ENCODE data around the gene EXOC6B. TPM values are rescaled to one million over a fixed set of nuclear protein-coding genes. Genes with fewer than 3 reads are reported as not detected.
A peak's percentile ranks its signal among the peaks of the same experiment; 100 is the strongest.

EXOC6B gene
- total RNA-seq, 3 donors from 2014 or later, result 32.2 to 49.2 (median 37.0) TPM

DNA sequence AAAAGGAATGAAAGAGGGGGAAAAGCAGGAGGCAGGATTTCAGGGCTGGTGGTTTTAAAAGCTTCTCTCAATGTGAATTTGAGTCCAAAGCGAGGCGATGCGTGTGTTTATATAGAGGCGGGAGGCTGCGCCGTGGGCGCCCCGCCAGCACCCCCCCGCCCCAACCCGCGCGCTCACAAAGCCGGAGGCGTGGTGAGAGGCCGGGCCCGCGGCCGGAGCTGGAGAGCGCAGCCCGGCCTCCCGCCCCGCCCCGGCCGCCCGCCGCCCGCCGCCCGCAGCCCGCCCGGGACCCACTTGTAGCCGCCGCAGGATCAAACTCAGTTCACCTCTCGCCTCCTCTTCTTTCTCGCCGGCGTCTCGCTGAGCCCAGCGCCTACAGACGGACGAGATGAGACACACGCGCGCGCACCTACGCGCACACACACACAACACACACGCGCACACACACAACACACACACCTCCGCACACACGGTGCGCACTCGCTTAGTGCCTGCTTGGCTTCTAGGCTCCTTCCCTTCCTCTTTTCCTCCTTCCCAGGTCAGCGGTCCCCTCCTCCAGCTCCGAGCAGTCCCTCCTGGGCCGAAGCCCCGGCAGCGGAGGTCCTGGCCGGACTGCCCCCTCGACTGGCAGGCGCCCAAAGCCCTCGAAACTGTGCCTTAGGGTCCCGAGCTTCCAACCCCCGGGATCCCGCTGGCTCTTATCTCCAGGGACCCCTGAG lies 676.8 kb downstream of the EXOC6B start:
- H3K36me3 ChIP-seq, result no peaks in the 10 kb centered on the region
- no peak for TF ChIP-seq POLR2A (IDR thresholded peaks at IDR 0.05)
- H3K9me3 ChIP-seq, result no peaks in the 10 kb centered on the region
- peak overlapping the region; percentile 43 to 70 (median 50) for H3K4me3 ChIP-seq
- peaks cover 29 to 49% of the 10 kb centered on the region in 2 donors for H3K4me1 ChIP-seq
- H3K27ac ChIP-seq, result no peak overlapping the region
- peak; percentile 19 to 51 for DNase-seq (ENCODE audit: low spot score in 2 of 2)
- intact Hi-C loops (cut with DNase I; ENCODE audit: low total_unique reads), result loop anchor here (10.0 kb wide), 1 partner anchor 224 kb away; no protein-coding TSS in a partner anchor
- peaks cover 16 to 73% of the 10 kb centered on the region in 2 donors for H3K27me3 ChIP-seq

DNA sequence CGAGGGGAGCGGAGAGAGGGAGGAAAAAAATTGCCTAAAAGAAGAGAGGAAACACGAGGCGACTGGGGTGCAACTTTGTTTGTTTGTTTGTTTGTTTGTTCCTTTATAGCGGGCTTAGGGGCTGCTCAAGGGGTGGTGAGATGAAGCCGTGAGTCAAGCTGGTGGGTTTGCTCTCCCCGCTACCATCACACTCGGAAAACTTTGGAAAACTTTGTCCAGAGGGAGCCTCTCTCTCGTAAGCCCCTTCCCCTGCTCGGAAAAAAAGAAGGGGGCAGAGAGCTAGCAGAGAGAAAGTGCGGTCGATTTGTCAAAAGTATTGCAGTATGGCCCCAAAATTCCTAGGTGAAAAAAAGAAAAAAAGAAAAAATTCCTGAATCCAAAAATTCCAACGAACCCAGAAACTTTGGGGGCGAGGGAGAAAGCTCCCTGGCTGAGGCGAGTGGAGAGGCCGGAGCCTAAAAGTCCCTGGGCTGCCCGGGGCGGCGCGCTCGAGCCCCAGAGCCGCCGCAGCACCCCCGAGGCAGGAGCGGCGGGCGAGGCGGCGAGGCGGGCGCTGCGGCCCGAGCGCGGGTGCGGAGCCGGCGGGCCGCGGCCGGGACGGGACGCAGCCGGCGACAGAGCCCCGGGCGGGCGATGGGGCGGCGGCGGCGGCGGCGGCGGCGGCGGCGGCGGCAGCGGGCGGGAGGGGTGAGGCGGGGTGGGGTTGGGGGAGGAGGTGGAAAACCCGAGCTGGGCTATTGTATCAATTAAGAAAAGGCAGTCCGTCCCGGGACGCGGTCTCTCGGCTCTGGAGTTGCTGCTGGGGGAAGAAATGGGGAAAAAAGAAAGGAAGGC lies 677.6 kb downstream of the EXOC6B start:
- Histone ChIP-seq H3K4me1 (peaks cover 29 to 50% of the 10 kb centered on the region in 2 donors), H3K36me3 (no peaks in the 10 kb centered on the region), H3K9me3 (no peaks in the 10 kb centered on the region), H3K27ac (no peak overlapping the region), H3K27me3 (peaks cover 16 to 75% of the 10 kb centered on the region in 2 donors), H3K4me3 (peak overlapping the region; percentile 43 to 70 (median 50))
- intact Hi-C loops (cut with DNase I; ENCODE audit: low total_unique reads), result loop anchor here (10.0 kb wide), 1 partner anchor 223 kb away; no protein-coding TSS in a partner anchor
- DNase-seq (ENCODE audit: low spot score in 2 of 2), result peak in 1 of 2 donors; percentile 15
- TF ChIP-seq POLR2A (IDR thresholded peaks at IDR 0.05) (no peak), POLR2AphosphoS5 (IDR thresholded peaks at IDR 0.05) (no peak)
- TF ChIP-seq, protein P1, sequence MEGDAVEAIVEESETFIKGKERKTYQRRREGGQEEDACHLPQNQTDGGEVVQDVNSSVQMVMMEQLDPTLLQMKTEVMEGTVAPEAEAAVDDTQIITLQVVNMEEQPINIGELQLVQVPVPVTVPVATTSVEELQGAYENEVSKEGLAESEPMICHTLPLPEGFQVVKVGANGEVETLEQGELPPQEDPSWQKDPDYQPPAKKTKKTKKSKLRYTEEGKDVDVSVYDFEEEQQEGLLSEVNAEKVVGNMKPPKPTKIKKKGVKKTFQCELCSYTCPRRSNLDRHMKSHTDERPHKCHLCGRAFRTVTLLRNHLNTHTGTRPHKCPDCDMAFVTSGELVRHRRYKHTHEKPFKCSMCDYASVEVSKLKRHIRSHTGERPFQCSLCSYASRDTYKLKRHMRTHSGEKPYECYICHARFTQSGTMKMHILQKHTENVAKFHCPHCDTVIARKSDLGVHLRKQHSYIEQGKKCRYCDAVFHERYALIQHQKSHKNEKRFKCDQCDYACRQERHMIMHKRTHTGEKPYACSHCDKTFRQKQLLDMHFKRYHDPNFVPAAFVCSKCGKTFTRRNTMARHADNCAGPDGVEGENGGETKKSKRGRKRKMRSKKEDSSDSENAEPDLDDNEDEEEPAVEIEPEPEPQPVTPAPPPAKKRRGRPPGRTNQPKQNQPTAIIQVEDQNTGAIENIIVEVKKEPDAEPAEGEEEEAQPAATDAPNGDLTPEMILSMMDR (IDR thresholded peaks at IDR 0.05), result no peak

DNA sequence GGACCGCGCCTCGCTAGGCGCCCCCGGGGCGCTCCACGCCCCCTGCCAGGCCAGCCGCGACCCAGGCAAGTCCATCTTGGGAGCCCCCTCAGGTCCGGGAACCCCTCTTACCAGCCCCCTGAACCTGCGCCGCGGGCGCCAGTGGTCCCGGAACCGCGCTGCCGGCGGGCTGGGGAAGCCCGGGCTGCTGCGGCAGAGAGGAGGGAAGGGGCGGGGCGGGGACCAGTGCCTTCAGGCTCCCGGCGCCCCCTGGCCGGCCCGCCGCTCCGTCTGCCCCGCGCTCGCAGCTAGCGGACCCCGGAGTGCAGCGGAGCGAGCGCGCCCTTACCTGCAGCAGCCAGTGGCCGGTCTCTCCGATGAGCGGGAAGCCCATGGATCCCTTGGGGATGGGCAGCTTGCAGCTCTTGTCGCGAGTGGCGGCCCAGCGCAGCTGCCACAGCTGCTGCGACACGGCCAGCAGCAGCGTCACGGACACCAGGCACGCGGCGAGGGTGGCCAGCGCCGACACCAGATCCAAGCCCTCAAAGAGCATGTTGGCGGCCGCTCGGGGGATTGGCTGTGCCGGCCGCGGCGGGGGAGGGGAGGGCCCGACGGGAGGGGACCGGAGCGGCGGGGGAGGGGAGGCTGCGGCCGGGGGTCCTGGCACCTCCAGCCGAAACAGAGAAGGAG lies 678.4 kb downstream of the EXOC6B start, which contains the start of gene CYP26B1:
CYP26B1 (minus strand) TSS at position 560 of the 669 bp plus-strand sequence; CDS start at position 532, 28 bp downstream.
- Histone ChIP-seq H3K27ac (no peak within 1 kb of the TSS), H3K4me3 (peak within 1 kb of the TSS; percentile 43 to 70 (median 50)), H3K4me1 (peaks cover 35 to 50% of the 10 kb centered on the region in 2 donors), H3K36me3 (no peaks in the 10 kb centered on the region), H3K27me3 (peaks cover 16 to 72% of the 10 kb centered on the region in 2 donors), H3K9me3 (no peaks in the 10 kb centered on the region)
- intact Hi-C loops (cut with DNase I; ENCODE audit: low total_unique reads), result loop anchor here (10.0 kb wide), 1 partner anchor 223 kb away; no protein-coding TSS in a partner anchor
- TF ChIP-seq, protein P1 (IDR thresholded peaks at IDR 0.05), result no peak
- TF ChIP-seq POLR2AphosphoS5 (IDR thresholded peaks at IDR 0.05), result no peak
- TF ChIP-seq POLR2A (IDR thresholded peaks at IDR 0.05), result no peak
- DNase-seq (ENCODE audit: low spot score in 2 of 2), result peak; percentile 17 to 50

DNA sequence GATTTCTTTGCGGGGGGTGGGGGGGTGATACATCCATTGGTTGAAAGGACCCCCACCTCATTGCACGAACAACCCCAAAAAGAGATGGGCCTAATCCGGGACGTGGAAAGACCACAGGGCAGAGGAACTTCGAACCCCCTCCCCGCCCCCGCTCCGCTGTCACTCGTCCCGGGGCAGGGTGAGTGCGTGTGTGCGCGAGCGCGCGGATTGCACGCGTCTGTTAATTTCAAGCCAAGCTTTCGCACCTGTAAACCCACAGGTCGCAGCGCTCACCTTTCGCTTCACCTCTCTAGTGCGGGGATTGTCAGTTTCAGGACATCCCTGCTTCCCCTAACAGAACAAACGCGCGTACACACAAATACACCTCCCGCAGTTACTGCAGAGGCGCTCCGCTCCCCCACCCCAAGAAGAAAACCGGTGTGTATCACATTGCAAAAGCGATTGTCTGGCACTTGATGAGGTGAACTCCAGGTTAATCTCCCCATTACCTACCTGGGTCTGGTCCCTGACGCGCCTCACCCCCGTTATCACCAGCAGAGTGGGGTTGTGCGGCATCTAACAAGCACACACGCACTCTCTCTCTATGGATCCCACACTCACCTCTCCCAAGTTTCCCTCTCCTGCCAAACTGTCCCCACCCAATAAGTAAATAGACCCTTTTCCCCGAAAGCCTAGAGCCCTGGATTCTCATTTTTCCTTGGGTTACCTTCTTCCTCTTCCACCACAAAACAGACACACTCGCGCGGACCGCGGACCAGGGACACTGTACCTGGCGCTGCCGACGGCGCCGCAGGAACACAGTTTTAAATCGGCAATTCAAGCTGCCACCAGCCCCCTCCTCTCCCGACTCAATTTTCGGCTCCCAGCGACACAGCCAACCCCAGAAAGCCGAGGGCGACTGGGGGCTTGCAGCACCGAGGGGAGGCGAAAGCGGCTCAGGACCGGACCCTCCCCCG lies 679.2 kb downstream of the EXOC6B start:
- H3K9me3 ChIP-seq, result no peaks in the 10 kb centered on the region
- no peak overlapping the region for H3K27ac ChIP-seq
- H3K4me1 ChIP-seq, result peaks cover 35 to 50% of the 10 kb centered on the region in 2 donors
- DNase-seq (ENCODE audit: low spot score in 2 of 2), result peak; percentile 16 to 49
- TF ChIP-seq POLR2AphosphoS5 (IDR thresholded peaks at IDR 0.05) (no peak), POLR2A (IDR thresholded peaks at IDR 0.05) (no peak)
- TF ChIP-seq, protein P1 (IDR thresholded peaks at IDR 0.05), result no peak
- peaks cover 16 to 70% of the 10 kb centered on the region in 2 donors for H3K27me3 ChIP-seq
- H3K36me3 ChIP-seq, result no peaks in the 10 kb centered on the region
- H3K4me3 ChIP-seq, result peak overlapping the region; percentile 43 to 70 (median 50)
- intact Hi-C loops (cut with DNase I; ENCODE audit: low total_unique reads), result loop anchor here (10.0 kb wide), 1 partner anchor 222 kb away; no protein-coding TSS in a partner anchor
